Small intestine (tissue), 7 donors: ENCODE measurements around the gene GPRC5C. TPM values are rescaled to one million over a fixed set of nuclear protein-coding genes. Genes with fewer than 3 reads are reported as not detected.

Source experiments
- DNase-seq, 2 donors: peaks; one replicate each; pipeline versions ENCODE4 v3.0.0 to v3.0.0-alpha.2; 2013
- FAIRE-seq: peaks from 2 replicates; lab custom pipeline; 2012; peaks lifted over from hg19 to GRCh38; lab: Jason Lieb, UNC
- H3K27ac ChIP-seq, 3 donors: one replicate each; pipeline ENCODE4 v1.5.1; 2013; ENCODE audit warnings: low read length in 2 of 3, mild to moderate bottlenecking in 2 of 3, control low read depth in 1 of 3, inconsistent platforms in 1 of 3, low read depth in 1 of 3, moderate library complexity in 1 of 3
- H3K27me3 ChIP-seq, 3 donors: one replicate each; pipeline ENCODE4 v1.6.1; 2013; ENCODE audit warnings: low read length in 3 of 3, inconsistent platforms in 1 of 3; ENCODE audit not compliant: control insufficient read depth in 3 of 3, insufficient read depth in 3 of 3
- H3K36me3 ChIP-seq, 3 donors: one replicate each; pipeline ENCODE4 v1.6.1; 2013; ENCODE audit warnings: low read length in 3 of 3, inconsistent platforms in 1 of 3, low read depth in 1 of 3, mild to moderate bottlenecking in 1 of 3, moderate library complexity in 1 of 3; ENCODE audit not compliant: control insufficient read depth in 3 of 3, insufficient read depth in 2 of 3
- H3K4me1 ChIP-seq, 3 donors: one replicate each; pipeline ENCODE4 v1.6.1; 2013; ENCODE audit warnings: low read length in 2 of 3, inconsistent platforms in 1 of 3, low read depth in 1 of 3, mild to moderate bottlenecking in 1 of 3, moderate library complexity in 1 of 3; ENCODE audit not compliant: control insufficient read depth in 3 of 3, insufficient read depth in 2 of 3
- H3K4me3 ChIP-seq, 3 donors: one replicate each; pipeline ENCODE4 v1.5.1; 2013; ENCODE audit warnings: low read length in 3 of 3, control low read depth in 1 of 3, inconsistent platforms in 1 of 3, low read depth in 1 of 3, mild to moderate bottlenecking in 1 of 3, moderate library complexity in 1 of 3
- H3K9me3 ChIP-seq, 2 donors: one replicate each; pipeline ENCODE4 v1.6.1; 2013; ENCODE audit warnings: low read depth in 1 of 2, low read length in 1 of 2; ENCODE audit not compliant: control insufficient read depth in 2 of 2, insufficient read depth in 1 of 2
- WGBS, 3 donors: extraction: QIAGEN DNeasy Blood & Tissue Kit; methylation state at CpG; one replicate each; pipeline ENCODE4 v1.1.7; 2013; 5-methylcytosine and 5-hydroxymethylcytosine counted together
- polyA plus RNA-seq, 4 donors: library from polyadenylated mRNA; stranded (reverse) in 3 of 4; unstranded in 1 of 4; fragments of 200-250 nt in 3 of 4; fragments of 120-200 nt in 1 of 4; gene quantifications; one replicate each; pipeline versions ENCODE4 v1.2.1 to v1.2.3, GENCODE V29; 2013
- donor health status: healthy with polysubstance abuse.
- donor health status: control.
- donor health status: control.
- donor health status: Bipolar disorder and iron deficiency.
- donor health status: healthy.

GPRC5C gene
- polyA plus RNA-seq, 4 donors = 41.3 to 72.8 (median 48.1) TPM

- Histone ChIP-seq H3K27ac (peak overlapping the region; percentile 88 to 100 (median 96)), H3K27me3 (peaks cover 0 to 8% (median 0%) of the 10 kb centered on the region in 3 donors), H3K4me3 (peak overlapping the region in 2 of 3 donors; percentile 61 to 82), H3K4me1 (peaks cover 0 to 69% (median 8%) of the 10 kb centered on the region in 3 donors), H3K36me3 (peaks cover 0 to 9% (median 0%) of the 10 kb centered on the region in 3 donors), H3K9me3 (no peaks in the 10 kb centered on the region)
- no peak for FAIRE-seq
- WGBS, 3 donors = 1 to 2% (median 1%) methylated on average over 61 to 67 of the region's 67 CpGs
- peak; percentile 89 to 93 for DNase-seq
Observed at GRCh38 chr17:74430706-74431567, 951 bp upstream of the GPRC5C start.

DNA sequence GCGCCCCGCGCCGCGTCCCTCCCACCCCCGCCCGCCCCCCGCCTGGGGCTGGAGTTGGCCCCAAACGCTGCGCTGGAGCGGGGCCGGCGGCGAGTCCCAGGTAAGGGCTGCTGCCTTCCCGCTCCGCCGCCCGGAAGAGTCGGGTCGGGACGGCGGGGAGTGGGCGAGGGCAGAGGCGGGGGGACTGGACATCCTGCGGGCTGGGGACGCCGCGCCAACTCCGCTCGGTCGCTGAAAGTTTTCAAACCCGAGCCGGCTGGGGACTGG, 469 bp downstream of the GPRC5C start:
- H3K36me3 ChIP-seq = peaks cover 0 to 6% (median 0%) of the 10 kb centered on the region in 3 donors
- peak overlapping the region; percentile 55 to 82 (median 61) for H3K4me3 ChIP-seq
- peaks cover 0 to 8% (median 0%) of the 10 kb centered on the region in 3 donors for H3K27me3 ChIP-seq
- peaks cover 0 to 60% (median 3%) of the 10 kb centered on the region in 3 donors for H3K4me1 ChIP-seq
- FAIRE-seq (no peak), DNase-seq (no peak)
- WGBS, 3 donors = 0 to 1% (median 0%) methylated on average over 20 to 33 of the region's 33 CpGs
- H3K27ac ChIP-seq = peak overlapping the region in 2 of 3 donors; percentile 61 to 100
- H3K9me3 ChIP-seq = no peaks in the 10 kb centered on the region

DNA sequence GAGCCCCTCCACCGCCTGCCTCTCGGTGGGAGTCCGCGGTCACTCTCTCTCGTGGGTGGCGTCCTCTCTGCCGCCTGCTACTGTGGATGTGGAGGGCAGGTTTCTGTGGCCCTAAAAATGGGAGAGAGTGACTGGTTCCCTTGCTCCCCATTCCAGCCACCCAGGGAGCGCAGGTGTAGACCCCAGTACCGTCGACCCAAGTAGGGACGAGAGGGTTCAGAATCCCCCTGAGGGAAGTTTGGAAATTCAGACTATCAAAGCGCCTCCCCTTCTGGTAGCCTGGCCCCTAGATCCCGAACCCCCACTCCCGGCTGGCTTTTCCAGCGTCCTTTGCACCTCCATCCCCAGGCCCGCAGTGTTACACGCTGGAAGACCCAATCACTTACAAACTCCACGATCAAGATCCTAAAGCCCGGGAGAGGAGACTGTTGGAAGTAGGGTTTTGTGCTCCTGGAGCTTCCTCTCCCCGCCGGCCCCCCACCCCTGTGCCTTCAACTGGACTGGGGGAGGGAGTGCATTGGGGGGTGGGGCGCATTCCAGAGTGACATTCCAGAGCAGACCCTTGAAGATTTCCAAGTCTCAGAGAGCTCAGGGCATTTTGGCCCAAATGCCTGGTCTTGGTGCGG, 991 bp downstream of the GPRC5C start:
- DNase-seq (peak in 1 of 2 donors; percentile 49), FAIRE-seq (no peak)
- Histone ChIP-seq H3K9me3 (peaks cover 0 to 3% of the 10 kb centered on the region in 2 donors), H3K27me3 (peaks cover 0 to 8% (median 0%) of the 10 kb centered on the region in 3 donors), H3K4me1 (peaks cover 0 to 55% (median 0%) of the 10 kb centered on the region in 3 donors), H3K27ac (peak overlapping the region in 2 of 3 donors; percentile 29 to 100), H3K4me3 (peak overlapping the region; percentile 55 to 82 (median 61)), H3K36me3 (peaks cover 0 to 4% (median 0%) of the 10 kb centered on the region in 3 donors)
- WGBS, 3 donors = 13 to 19% (median 18%) methylated on average over 23 of the region's 23 CpGs

DNA sequence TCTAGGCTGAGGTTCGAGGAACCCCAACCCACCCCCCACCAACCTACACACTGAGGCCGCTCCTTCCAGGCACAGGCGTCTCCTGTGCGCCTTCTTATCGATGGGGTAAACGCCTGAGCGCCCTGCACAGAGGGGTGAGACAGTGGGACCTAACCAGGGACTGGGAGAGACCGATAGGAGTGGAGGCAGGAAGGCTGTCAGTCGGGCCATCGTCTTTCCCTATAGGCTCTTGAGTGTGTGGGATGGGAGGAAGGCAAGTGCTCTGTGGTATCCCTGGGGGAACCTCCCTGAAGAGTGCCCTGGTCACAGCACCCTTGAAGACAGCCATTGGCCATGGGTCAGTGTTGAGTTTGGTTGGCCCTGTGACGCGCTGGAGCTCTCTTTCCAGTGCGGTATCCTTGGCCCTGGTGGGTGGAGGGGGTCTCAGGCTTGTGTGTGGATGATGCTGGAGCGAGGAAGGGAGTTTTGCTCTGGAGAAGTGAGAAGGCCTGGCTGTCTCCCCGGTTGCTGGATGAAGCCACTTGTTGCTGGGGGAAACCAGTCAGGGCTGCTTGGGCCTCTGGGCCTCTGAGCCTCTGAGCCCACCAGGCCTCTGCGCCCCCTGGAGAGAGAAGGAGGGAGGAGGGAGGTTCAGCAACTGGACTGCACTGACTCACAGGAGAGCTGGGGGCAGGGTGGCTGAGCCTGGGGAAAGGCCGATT, 1.7 kb downstream of the GPRC5C start:
- DNase-seq = no peak
- peaks cover 0 to 8% (median 0%) of the 10 kb centered on the region in 3 donors for H3K27me3 ChIP-seq
- peaks cover 0 to 4% (median 0%) of the 10 kb centered on the region in 3 donors for H3K36me3 ChIP-seq
- peaks cover 0 to 48% (median 0%) of the 10 kb centered on the region in 3 donors for H3K4me1 ChIP-seq
- peak overlapping the region; percentile 55 to 82 (median 61) for H3K4me3 ChIP-seq
- FAIRE-seq = no peak
- peak overlapping the region in 1 of 3 donors; percentile 18 for H3K27ac ChIP-seq
- H3K9me3 ChIP-seq = peaks cover 0 to 10% of the 10 kb centered on the region in 2 donors
- WGBS, 3 donors = 56 to 68% (median 66%) methylated on average over 17 of the region's 17 CpGs

DNA sequence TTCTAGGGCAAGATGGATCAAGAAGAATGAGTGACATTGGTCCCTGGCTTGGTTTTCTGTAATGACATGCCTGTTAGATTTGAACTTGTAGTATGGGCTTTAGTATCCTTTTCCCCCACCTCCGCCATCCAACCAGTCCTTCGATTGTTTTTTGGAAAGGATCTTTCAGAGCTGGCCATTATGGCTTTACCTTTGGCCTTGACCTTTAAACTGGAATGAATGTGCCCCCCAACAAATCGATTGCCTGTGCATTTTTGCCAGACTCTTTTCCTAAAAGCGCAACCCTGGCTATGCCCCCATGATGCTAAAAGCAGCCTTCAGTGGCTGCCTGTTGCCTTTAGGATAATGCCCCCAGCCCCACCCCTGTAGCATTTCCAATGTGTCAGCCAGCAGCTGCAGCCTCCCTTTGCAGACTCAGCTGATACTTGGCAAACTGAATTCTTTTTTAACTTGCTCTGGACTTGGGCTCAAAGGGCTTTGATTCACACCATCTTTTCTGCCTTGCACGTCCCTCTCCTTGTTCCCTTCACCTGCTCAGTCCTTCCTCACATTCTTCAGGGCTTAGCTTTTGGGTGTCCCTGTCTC, 4.0 kb downstream of the GPRC5C start:
- Histone ChIP-seq H3K4me3 (no peak overlapping the region), H3K9me3 (peaks cover 0 to 10% of the 10 kb centered on the region in 2 donors), H3K4me1 (peaks cover 0 to 30% (median 0%) of the 10 kb centered on the region in 3 donors), H3K27ac (peak overlapping the region in 1 of 3 donors; percentile 23), H3K36me3 (peaks cover 0 to 21% (median 0%) of the 10 kb centered on the region in 3 donors), H3K27me3 (peaks cover 0 to 8% (median 0%) of the 10 kb centered on the region in 3 donors)
- 39 to 67% (median 57%) methylated on average over 5 of the region's 5 CpGs for WGBS, 3 donors
- FAIRE-seq (no peak), DNase-seq (no peak)

GRCh38 chr17:74437702-74438101, 5.8 kb downstream of the GPRC5C start:
- Histone ChIP-seq H3K4me1 (peaks cover 0 to 26% (median 0%) of the 10 kb centered on the region in 3 donors), H3K4me3 (no peak overlapping the region), H3K9me3 (peaks cover 0 to 10% of the 10 kb centered on the region in 2 donors), H3K27me3 (peaks cover 0 to 3% (median 0%) of the 10 kb centered on the region in 3 donors), H3K27ac (no peak overlapping the region), H3K36me3 (peaks cover 0 to 31% (median 0%) of the 10 kb centered on the region in 3 donors)
- DNase-seq (no peak), FAIRE-seq (no peak)
- WGBS, 3 donors = 81 to 83% (median 83%) methylated on average over 3 of the region's 3 CpGs

DNA sequence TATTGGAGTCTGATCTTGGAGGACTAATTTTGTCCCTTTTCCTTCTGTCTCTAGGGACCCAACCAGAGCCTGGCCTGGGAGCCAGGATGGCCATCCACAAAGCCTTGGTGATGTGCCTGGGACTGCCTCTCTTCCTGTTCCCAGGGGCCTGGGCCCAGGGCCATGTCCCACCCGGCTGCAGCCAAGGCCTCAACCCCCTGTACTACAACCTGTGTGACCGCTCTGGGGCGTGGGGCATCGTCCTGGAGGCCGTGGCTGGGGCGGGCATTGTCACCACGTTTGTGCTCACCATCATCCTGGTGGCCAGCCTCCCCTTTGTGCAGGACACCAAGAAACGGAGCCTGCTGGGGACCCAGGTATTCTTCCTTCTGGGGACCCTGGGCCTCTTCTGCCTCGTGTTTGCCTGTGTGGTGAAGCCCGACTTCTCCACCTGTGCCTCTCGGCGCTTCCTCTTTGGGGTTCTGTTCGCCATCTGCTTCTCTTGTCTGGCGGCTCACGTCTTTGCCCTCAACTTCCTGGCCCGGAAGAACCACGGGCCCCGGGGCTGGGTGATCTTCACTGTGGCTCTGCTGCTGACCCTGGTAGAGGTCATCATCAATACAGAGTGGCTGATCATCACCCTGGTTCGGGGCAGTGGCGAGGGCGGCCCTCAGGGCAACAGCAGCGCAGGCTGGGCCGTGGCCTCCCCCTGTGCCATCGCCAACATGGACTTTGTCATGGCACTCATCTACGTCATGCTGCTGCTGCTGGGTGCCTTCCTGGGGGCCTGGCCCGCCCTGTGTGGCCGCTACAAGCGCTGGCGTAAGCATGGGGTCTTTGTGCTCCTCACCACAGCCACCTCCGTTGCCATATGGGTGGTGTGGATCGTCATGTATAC, 8.0 kb downstream of the GPRC5C start:
- FAIRE-seq (no peak), DNase-seq (no peak)
- 83 to 90% (median 83%) methylated on average over 29 to 31 of the region's 31 CpGs for WGBS, 3 donors
- Histone ChIP-seq H3K4me3 (no peak overlapping the region), H3K27me3 (no peaks in the 10 kb centered on the region), H3K27ac (no peak overlapping the region), H3K36me3 (peaks cover 0 to 42% (median 0%) of the 10 kb centered on the region in 3 donors), H3K4me1 (peaks cover 6 to 33% (median 9%) of the 10 kb centered on the region in 3 donors), H3K9me3 (peaks cover 0 to 10% of the 10 kb centered on the region in 2 donors)
